Measurements from ENCODE around the gene MYO16. TPM values are rescaled to one million over a fixed set of nuclear protein-coding genes. Genes with fewer than 3 reads are reported as not detected.

MYO16 gene
- total and polyA plus RNA-seq, 2 donors (not counting 1 experiment from before 2014, with no cell fraction given) = under 0.01 to 0.01 TPM

GRCh38 chr13:109220631-109221030 lies 591.2 kb downstream of the MYO16 start:
- H4K20me1 ChIP-seq (ENCODE audit: control insufficient read depth, extremely low read depth, insufficient read depth, low read length) = no peaks in the 10 kb centered on the region
- no peak overlapping the region for H3K4me3 ChIP-seq (replicated peaks in 1 of 4; ENCODE audit: control extremely low read depth in 1 of 4, insufficient read depth in 1 of 4, low read depth in 3 of 4, low read length in 4 of 4)
- no peaks in the 10 kb centered on the region for H3K79me2 ChIP-seq (ENCODE audit: control insufficient read depth, insufficient read depth, low read length)
- no peak overlapping the region for H2AFZ ChIP-seq (ENCODE audit: low read length)
- no peaks in the 10 kb centered on the region for H3K27me3 ChIP-seq (ENCODE audit: control insufficient read depth, insufficient read depth, low read length)
- no peaks in the 10 kb centered on the region for H3K9me3 ChIP-seq (ENCODE audit: control insufficient read depth, insufficient read depth, low read depth, low read length)
- no peak overlapping the region for H3K9ac ChIP-seq (ENCODE audit: insufficient read depth, low read length)
- no peak overlapping the region for H3K4me2 ChIP-seq (ENCODE audit: extremely low read depth, insufficient read depth, low read length)
- TF ChIP-seq, protein P1, sequence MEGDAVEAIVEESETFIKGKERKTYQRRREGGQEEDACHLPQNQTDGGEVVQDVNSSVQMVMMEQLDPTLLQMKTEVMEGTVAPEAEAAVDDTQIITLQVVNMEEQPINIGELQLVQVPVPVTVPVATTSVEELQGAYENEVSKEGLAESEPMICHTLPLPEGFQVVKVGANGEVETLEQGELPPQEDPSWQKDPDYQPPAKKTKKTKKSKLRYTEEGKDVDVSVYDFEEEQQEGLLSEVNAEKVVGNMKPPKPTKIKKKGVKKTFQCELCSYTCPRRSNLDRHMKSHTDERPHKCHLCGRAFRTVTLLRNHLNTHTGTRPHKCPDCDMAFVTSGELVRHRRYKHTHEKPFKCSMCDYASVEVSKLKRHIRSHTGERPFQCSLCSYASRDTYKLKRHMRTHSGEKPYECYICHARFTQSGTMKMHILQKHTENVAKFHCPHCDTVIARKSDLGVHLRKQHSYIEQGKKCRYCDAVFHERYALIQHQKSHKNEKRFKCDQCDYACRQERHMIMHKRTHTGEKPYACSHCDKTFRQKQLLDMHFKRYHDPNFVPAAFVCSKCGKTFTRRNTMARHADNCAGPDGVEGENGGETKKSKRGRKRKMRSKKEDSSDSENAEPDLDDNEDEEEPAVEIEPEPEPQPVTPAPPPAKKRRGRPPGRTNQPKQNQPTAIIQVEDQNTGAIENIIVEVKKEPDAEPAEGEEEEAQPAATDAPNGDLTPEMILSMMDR (conservative IDR thresholded peaks at IDR 0.05 in 1 of 2, IDR thresholded peaks at IDR 0.05 in 1 of 2; ENCODE audit: low read depth in 1 of 2, low read length in 2 of 2) = no peak
- no peak for TF ChIP-seq EZH2 (IDR thresholded peaks at IDR 0.05; ENCODE audit: low read length, missing control alignments)
- DNase-seq (ENCODE audit: low read depth in 2 of 2) = no peak
- H3K36me3 ChIP-seq (ENCODE audit: control insufficient read depth, insufficient read depth, low read length) = no peaks in the 10 kb centered on the region
- H3K27ac ChIP-seq (ENCODE audit: insufficient read depth, low read length) = no peak overlapping the region
- no peaks in the 10 kb centered on the region for H3K4me1 ChIP-seq (ENCODE audit: control insufficient read depth, extremely low read depth, insufficient read depth, low read length)

DNA sequence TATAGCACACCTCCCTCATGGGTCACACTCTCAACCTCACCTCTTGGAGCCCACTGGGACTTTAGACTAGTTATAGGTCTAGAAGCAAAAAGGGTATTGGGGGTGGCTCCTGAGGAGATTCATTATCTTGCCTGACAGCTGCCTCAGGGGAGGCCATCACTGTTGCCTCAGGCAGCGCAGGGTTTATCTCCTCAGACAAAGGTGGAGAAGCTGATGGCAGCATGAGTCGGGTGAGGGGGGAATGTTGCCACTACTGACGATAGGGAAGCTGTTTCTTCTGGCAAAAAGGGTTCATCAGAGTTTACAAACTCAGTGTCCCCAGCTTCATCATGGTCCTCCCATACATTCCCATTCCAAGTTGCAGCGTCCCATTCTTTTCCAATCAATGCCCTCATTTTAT lies 594.6 kb downstream of the MYO16 start:
- Histone ChIP-seq H3K36me3 (ENCODE audit: control insufficient read depth, insufficient read depth, low read length) (no peaks in the 10 kb centered on the region), H3K27ac (ENCODE audit: insufficient read depth, low read length) (no peak overlapping the region), H3K4me3 (replicated peaks in 1 of 4; ENCODE audit: control extremely low read depth in 1 of 4, insufficient read depth in 1 of 4, low read depth in 3 of 4, low read length in 4 of 4) (no peak overlapping the region), H3K79me2 (ENCODE audit: control insufficient read depth, insufficient read depth, low read length) (no peaks in the 10 kb centered on the region), H3K4me2 (ENCODE audit: extremely low read depth, insufficient read depth, low read length) (no peak overlapping the region), H3K9ac (ENCODE audit: insufficient read depth, low read length) (no peak overlapping the region), H4K20me1 (ENCODE audit: control insufficient read depth, extremely low read depth, insufficient read depth, low read length) (no peaks in the 10 kb centered on the region), H2AFZ (ENCODE audit: low read length) (no peak overlapping the region), H3K4me1 (ENCODE audit: control insufficient read depth, extremely low read depth, insufficient read depth, low read length) (no peaks in the 10 kb centered on the region), H3K9me3 (ENCODE audit: control insufficient read depth, insufficient read depth, low read depth, low read length) (no peaks in the 10 kb centered on the region), H3K27me3 (ENCODE audit: control insufficient read depth, insufficient read depth, low read length) (no peaks in the 10 kb centered on the region)
- no peak for TF ChIP-seq EZH2 (IDR thresholded peaks at IDR 0.05; ENCODE audit: low read length, missing control alignments)
- TF ChIP-seq, protein P1 (conservative IDR thresholded peaks at IDR 0.05 in 1 of 2, IDR thresholded peaks at IDR 0.05 in 1 of 2; ENCODE audit: low read depth in 1 of 2, low read length in 2 of 2) = no peak
- DNase-seq (ENCODE audit: low read depth in 2 of 2) = no peak

DNA sequence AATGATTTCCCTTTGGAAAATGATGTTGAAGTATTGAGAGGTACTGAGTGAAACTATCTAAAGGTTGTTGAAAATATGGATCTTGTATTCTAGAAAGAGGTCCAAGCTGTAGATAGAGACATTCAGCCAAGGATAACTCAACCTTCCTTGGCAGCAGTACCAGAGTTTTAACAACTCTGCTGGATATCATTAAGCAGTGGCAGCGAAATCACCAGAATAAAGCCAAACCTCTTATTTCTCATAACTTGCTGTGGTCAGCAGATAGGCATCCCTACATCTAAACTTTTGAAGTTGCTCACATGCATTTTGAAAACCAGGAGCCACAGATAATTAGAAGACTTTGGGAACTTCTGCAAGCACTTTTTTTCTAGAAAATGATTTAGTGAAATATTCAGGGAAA lies 597.2 kb downstream of the MYO16 start:
- H4K20me1 ChIP-seq (ENCODE audit: control insufficient read depth, extremely low read depth, insufficient read depth, low read length) = no peaks in the 10 kb centered on the region
- H3K4me2 ChIP-seq (ENCODE audit: extremely low read depth, insufficient read depth, low read length) = no peak overlapping the region
- H3K4me1 ChIP-seq (ENCODE audit: control insufficient read depth, extremely low read depth, insufficient read depth, low read length) = no peaks in the 10 kb centered on the region
- no peaks in the 10 kb centered on the region for H3K79me2 ChIP-seq (ENCODE audit: control insufficient read depth, insufficient read depth, low read length)
- H3K27ac ChIP-seq (ENCODE audit: insufficient read depth, low read length) = no peak overlapping the region
- H3K9me3 ChIP-seq (ENCODE audit: control insufficient read depth, insufficient read depth, low read depth, low read length) = no peaks in the 10 kb centered on the region
- DNase-seq (ENCODE audit: low read depth in 2 of 2) = peak in 1 of 2 donors; percentile 48
- H3K4me3 ChIP-seq (replicated peaks in 1 of 4; ENCODE audit: control extremely low read depth in 1 of 4, insufficient read depth in 1 of 4, low read depth in 3 of 4, low read length in 4 of 4) = no peak overlapping the region
- no peaks in the 10 kb centered on the region for H3K36me3 ChIP-seq (ENCODE audit: control insufficient read depth, insufficient read depth, low read length)
- no peaks in the 10 kb centered on the region for H3K27me3 ChIP-seq (ENCODE audit: control insufficient read depth, insufficient read depth, low read length)
- TF ChIP-seq, protein P1 (conservative IDR thresholded peaks at IDR 0.05 in 1 of 2, IDR thresholded peaks at IDR 0.05 in 1 of 2; ENCODE audit: low read depth in 1 of 2, low read length in 2 of 2) = no peak
- TF ChIP-seq EZH2 (IDR thresholded peaks at IDR 0.05; ENCODE audit: low read length, missing control alignments) = no peak
- H3K9ac ChIP-seq (ENCODE audit: insufficient read depth, low read length) = no peak overlapping the region
- no peak overlapping the region for H2AFZ ChIP-seq (ENCODE audit: low read length)
